ENCODE results near the gene UBE2N.

DNA sequence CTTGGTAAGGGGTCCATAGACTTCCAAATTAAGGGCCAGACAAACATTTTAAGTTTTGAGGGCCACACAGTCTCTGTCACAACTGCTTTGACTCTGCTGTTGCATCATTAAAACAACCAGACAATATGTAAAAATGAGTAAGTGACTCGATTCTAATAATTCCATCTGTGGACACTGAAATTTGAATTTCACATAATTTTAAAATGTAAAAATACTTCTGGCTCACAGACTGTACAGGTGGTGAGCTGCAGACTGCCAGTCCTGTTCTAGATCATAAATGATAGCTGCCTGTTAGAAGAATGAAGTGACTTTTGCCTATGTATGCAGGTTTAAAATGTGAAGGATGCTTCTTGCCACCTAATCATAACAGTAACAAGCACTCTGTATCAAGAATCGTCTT lies 48.3 kb downstream of the UBE2N start:
- no peak for TF ChIP-seq POLR2AphosphoS5 (IDR thresholded peaks at IDR 0.05; ENCODE audit: low read depth, low read length)
- no peak for TF ChIP-seq SIN3A (IDR thresholded peaks at IDR 0.05; ENCODE audit: borderline replicate concordance, insufficient read depth, low read length)
- no peak for TF ChIP-seq TAF1 (IDR thresholded peaks at IDR 0.05; ENCODE audit: borderline replicate concordance, insufficient read depth, low read length)
